Cardiac septum (tissue), 1 donor: Measurements from ENCODE around the gene CLEC16A. TPM values are rescaled to one million over a fixed set of nuclear protein-coding genes. Genes with fewer than 3 reads are reported as not detected.

ENCODE experiments used
- DNase-seq: peaks from one replicate; pipeline ENCODE4 v3.0.0-alpha.2; 2020; ENCODE audit warnings: low spot score
- intact Hi-C: fragments of 100-400 bp; cut with DNase I; formaldehyde crosslinking; loops from one replicate; pipeline ENCODE4 v1.14.0; 2022
- total RNA-seq: library from RNA; stranded (reverse); fragmentation: NEBNext Ultra II Directional; extraction: Animal tissue kit (Norgen Biotek cat#: 25700); gene quantifications from one replicate; pipeline ENCODE4 v1.2.1, GENCODE V29; 2021
- donor health status: DM: no; HTN: no; CAD: no.

The CLEC16A gene
- total RNA-seq, 1 donor from 2014 or later: 28.4 TPM

DNA sequence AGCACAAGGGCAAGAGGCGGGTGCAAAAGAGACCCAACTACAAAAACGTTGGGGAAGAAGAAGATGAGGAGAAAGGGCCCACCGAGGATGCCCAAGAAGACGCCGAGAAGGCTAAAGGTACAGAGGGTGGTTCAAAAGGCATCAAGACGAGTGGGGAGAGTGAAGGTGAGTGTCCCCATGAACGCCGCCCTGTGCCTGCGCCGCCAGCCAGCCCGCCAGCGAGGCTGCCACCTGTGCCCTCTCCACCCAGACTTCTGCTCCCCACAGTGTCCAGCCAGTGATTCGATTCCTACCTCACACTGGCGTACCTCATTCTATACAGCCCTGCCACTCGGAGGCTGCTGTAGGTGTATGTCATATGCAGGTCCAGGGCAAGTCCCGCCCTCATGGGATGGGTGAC is 58.8 kb downstream of the CLEC16A start:
- intact Hi-C loops: no loop called here
- DNase-seq: no peak

- no peak for DNase-seq
Observed at GRCh38 chr16:11004351-11004750, 60.0 kb downstream of the CLEC16A start.

GRCh38 chr16:11004973-11005610 is 60.7 kb downstream of the CLEC16A start:
- intact Hi-C loops: no loop called here
- DNase-seq: no peak

More at GRCh38 chr16:11004351-11004750, 60.0 kb downstream of the CLEC16A start:
- intact Hi-C loops: no loop called here

GRCh38 chr16:11005611-11005975 is 61.2 kb downstream of the CLEC16A start:
- intact Hi-C loops: no loop called here
- DNase-seq: no peak

GRCh38 chr16:11006656-11007055 is 62.3 kb downstream of the CLEC16A start:
- intact Hi-C loops: no loop called here
- no peak for DNase-seq

GRCh38 chr16:11007714-11008280 is 63.4 kb downstream of the CLEC16A start:
- intact Hi-C loops: no loop called here
- DNase-seq: no peak

GRCh38 chr16:11009027-11009755 is 64.8 kb downstream of the CLEC16A start:
- DNase-seq: no peak
- intact Hi-C loops: no loop called here

GRCh38 chr16:11010575-11011221 is 66.3 kb downstream of the CLEC16A start:
- DNase-seq: no peak
- intact Hi-C loops: no loop called here

- DNase-seq: no peak
Observed at GRCh38 chr16:11011326-11011725, 67.0 kb downstream of the CLEC16A start.

DNA sequence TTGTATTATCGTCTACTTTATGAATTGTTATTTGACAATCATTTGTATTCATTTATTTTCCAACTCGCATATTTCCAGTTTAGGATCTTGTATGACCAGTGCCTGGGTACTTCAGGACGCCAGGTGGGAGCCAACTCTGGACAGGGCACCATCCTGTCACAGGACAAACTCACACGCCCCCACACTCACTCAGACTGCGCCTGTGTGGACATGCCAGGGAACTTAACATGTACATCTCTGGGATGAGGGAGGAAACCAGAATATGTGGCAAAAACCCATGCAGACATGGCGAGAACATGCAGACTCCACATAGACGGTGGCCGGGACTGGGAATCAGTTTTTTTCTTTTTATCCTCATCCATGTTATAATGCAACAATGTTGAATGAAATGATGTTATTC is 68.5 kb downstream of the CLEC16A start:
- no peak for DNase-seq
- intact Hi-C loops: no loop called here

More at GRCh38 chr16:11011326-11011725, 67.0 kb downstream of the CLEC16A start:
- intact Hi-C loops: no loop called here

GRCh38 chr16:11014136-11014535 is 69.8 kb downstream of the CLEC16A start:
- no peak for DNase-seq
- intact Hi-C loops: no loop called here

GRCh38 chr16:11015076-11015475 is 70.7 kb downstream of the CLEC16A start:
- intact Hi-C loops: no loop called here
- DNase-seq: no peak

DNA sequence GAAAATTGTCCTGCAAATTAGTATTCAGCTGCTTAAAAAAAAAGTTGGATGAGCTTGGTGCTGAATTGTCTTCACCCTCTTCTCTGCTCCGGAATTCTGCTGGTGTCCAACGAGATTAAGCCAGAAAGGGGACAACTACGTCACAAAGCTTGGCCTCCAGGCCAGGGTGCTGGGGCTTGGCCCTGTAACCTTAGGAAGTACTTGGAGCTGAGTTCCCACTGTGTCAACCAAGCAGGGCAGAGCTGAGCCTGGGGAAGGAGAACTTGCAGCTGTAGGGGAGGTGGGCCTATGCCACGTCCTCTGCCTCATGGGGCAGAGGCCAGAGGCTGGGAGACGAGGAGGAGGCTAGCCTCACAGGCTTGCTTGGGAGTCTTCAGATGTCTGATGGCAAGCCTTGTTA is 71.2 kb downstream of the CLEC16A start:
- intact Hi-C loops: no loop called here
- DNase-seq: no peak

DNA sequence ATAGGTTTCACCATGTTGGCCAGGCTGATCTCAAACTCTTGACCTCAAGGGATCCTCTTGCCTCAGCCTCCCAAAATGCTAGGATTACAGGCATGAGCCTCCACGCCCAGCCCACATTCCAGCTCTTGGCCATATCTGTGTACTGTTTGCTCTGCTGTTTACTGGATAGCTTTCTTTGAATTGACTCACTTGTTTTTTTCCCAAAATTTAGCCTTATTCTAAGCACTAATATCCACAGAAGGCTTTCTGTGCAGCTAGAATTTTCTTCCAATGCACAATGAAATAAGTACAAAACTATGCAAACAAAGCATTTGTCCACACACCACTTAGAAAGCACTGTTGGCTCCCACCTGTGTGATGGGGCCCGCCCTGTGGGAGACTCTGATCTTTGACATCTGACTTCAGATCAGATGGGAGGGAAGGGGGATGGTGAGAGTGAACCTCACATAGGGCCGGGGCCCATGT is 72.2 kb downstream of the CLEC16A start:
- intact Hi-C loops: no loop called here
- no peak for DNase-seq

DNA sequence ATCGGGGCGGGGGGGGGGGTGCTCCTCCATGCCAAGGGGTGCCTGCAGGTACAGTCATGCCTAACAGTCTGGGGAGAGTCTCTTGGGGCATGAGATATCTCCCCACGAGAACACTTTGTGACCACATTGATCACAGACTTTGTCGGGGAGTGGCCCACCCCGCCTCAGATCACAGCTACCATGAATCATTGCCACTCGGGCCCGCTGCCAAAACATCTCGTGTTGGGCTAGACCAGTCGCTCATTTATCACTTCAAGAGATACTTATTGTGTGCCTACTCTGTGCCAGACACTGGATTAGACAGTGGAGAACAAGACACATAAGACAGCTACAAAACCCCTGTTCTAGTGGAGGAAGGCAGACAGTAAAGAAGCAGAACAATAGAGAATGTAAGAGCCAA is 72.6 kb downstream of the CLEC16A start:
- intact Hi-C loops: no loop called here
- no peak for DNase-seq

DNA sequence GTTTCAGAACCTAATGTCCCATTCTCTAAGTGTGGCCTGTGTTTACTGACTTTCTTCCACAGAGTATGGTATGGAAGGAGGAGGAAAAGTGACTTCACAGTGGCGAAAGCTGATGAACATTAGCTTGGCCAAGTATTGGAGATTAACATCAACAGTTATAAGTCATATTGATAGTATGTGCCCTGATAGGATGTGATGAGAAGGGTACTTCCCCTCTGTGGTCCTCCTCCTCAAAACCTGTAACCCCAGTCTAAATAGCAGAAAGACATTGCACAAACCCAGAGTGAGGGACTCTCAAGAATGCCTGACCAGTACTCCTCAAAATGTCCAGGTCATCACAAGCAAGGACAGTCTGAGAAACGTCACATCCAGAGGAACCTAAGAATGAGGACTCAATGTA is 73.1 kb downstream of the CLEC16A start:
- no peak for DNase-seq
- intact Hi-C loops: no loop called here

DNA sequence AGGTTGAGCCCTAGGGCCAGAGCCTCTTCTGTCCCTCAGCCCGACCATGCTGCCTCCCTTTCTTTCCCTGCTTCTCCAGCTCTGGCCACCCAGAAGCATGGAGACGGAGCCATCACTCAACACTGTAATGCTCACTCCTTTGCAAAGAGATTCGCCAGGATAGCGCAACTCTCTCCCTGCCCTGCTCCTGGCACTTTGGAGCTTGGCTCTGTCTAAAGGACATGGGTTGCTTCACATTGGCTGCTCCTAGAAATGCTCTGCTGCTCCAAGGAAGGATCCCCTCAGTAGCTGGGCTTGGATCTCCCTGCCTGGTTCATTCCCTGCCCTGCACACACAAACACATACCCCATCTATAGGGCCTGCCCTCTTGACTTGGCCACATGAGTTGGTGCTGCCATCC is 76.0 kb downstream of the CLEC16A start:
- intact Hi-C loops: no loop called here
- no peak for DNase-seq

- intact Hi-C loops: no loop called here
- no peak for DNase-seq
Observed at GRCh38 chr16:11020792-11021551, 76.6 kb downstream of the CLEC16A start.

DNA sequence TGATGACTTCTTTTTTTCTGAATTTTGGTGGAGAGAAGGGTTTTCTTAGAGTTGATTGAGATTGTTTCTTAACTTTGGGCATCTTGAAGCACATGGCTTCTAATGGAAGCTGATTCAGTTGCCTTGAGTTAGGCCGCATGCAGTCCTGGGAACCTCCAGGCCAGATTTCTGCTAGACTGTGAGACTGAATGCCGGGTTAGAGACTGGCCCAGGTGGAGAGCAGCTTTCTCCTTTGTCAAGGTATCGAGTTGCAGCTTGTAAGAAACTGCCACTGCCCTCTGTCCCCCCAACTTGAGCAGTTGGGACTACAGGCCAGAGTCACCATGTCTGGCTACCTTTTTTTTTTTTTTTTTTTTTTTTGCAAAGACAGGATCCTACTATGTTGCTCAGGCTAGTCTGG is 77.6 kb downstream of the CLEC16A start:
- intact Hi-C loops: no loop called here
- no peak for DNase-seq
